ENCODE measurements around the gene SEMA3G.

DNA sequence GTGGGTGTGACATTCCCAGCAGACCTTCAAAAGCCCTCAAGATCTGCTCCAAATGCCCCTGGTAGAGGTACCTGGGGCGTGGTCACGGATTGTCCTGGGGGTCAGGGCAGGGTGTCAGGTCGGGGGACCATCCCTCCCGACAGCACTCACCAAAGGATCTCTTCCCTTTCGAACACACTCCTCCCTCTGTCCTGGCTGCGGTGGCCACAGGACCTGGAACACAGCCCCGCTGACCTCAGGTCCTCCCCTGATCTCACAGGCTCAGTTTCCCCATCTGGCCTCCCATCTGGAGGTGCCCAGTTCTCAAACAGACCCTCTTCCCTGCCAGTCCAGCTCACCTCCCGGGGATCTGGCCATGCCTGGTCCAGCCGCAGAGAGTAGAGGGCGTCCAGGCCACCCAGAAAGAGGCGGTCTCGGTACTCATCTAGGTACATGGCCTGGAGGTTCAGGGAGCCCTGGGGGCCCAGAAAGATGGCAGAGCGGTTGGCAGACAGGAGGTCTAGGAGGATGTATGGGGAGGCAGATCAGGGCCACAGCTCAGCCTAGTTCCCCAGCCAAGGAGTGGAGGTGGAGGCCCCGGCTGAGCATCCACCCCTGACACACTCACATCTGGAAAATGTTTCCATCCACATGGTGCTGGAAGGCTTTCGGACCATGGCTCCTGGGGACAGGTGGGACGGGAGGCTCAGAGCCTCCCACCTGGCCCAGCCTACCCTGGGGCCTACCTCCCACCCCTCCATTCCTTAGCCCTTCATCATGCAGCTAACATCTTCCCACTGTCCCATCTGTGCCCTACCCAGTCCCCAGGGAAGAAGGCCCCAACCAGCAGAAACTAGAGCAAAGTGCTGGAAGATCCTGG lies 2.3 kb downstream of the SEMA3G start:
- TF ChIP-seq, protein P1, sequence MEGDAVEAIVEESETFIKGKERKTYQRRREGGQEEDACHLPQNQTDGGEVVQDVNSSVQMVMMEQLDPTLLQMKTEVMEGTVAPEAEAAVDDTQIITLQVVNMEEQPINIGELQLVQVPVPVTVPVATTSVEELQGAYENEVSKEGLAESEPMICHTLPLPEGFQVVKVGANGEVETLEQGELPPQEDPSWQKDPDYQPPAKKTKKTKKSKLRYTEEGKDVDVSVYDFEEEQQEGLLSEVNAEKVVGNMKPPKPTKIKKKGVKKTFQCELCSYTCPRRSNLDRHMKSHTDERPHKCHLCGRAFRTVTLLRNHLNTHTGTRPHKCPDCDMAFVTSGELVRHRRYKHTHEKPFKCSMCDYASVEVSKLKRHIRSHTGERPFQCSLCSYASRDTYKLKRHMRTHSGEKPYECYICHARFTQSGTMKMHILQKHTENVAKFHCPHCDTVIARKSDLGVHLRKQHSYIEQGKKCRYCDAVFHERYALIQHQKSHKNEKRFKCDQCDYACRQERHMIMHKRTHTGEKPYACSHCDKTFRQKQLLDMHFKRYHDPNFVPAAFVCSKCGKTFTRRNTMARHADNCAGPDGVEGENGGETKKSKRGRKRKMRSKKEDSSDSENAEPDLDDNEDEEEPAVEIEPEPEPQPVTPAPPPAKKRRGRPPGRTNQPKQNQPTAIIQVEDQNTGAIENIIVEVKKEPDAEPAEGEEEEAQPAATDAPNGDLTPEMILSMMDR (IDR thresholded peaks at IDR 0.05): no peak
- no peak for TF ChIP-seq ZFX (IDR thresholded peaks at IDR 0.05; ENCODE audit: borderline replicate concordance)
